Uterus (tissue), 4 donors: ENCODE results near the gene CASZ1. TPM values are rescaled to one million over a fixed set of nuclear protein-coding genes. Genes with fewer than 3 reads are reported as not detected.

Source experiments
- DNase-seq, 2 donors: peaks; one replicate each; pipeline ENCODE4 v3.0.0-alpha.2; 2019 to 2020
- H3K27ac ChIP-seq, 2 donors: fragments of 200-600 bp; sonication (generic); 1 replicate in 1 of 2; 2 replicates in 1 of 2; pipeline ENCODE4 v1.5.1; 2016 to 2018
- H3K27me3 ChIP-seq, 2 donors: fragments of 200-600 bp; sonication (generic); one replicate each; pipeline ENCODE4 v1.5.1; 2018 to 2019; ENCODE audit warnings: control low read depth in 1 of 2
- H3K36me3 ChIP-seq, 2 donors: fragments of 200-600 bp; sonication (generic); one replicate each; pipeline ENCODE4 v1.5.1; 2019; ENCODE audit warnings: control low read depth in 1 of 2
- H3K4me1 ChIP-seq, 2 donors: fragments of 200-600 bp; sonication (generic); one replicate each; pipeline ENCODE4 v1.5.1; 2018 to 2019; ENCODE audit warnings: control low read depth in 1 of 2
- H3K4me3 ChIP-seq, 2 donors: fragments of 200-600 bp; sonication (generic); 1 replicate in 1 of 2; 2 replicates in 1 of 2; pipeline ENCODE4 v1.5.1; 2018 to 2019; ENCODE audit warnings: mild to moderate bottlenecking in 1 of 2
- H3K9me3 ChIP-seq, 2 donors: fragments of 200-600 bp; sonication (generic); one replicate each; pipeline ENCODE4 v1.5.1; 2019; ENCODE audit warnings: control low read depth in 1 of 2
- POLR2A ChIP-seq, 2 donors: fragments of 450-650 bp; IDR thresholded peaks; one replicate each; pipeline ENCODE4 v1.6.1; 2016; ENCODE audit warnings: antibody characterized with exemption in 2 of 2, mild to moderate bottlenecking in 1 of 2, moderate library complexity in 1 of 2
- intact Hi-C: fragments of 100-400 bp; cut with DNase I; formaldehyde crosslinking; loops from one replicate; pipeline ENCODE4 v1.15.1; 2023; ENCODE audit warnings: low total_unique reads
- total RNA-seq, 4 donors: library from RNA; depleted of rRNA in 3 of 4; stranded (reverse); fragments of >200 nt in 3 of 4; gene quantifications; one replicate each; pipeline versions ENCODE4 v1.1.0 to v1.2.4, GENCODE V29; 2014 to 2023
- TF ChIP-seq, protein P1 (sequence below), 4 experiments: fragments of 200-600 bp in 2 of 4; fragments of 450-650 bp in 2 of 4; sonication (generic) in 2 of 4; IDR thresholded peaks; one replicate each; pipeline ENCODE4 v1.5.1; 2016 to 2019; ENCODE audit warnings: antibody characterized with exemption in 4 of 4, mild to moderate bottlenecking in 2 of 4, moderate library complexity in 1 of 4
- donor health status: DM: yes; HTN: yes; CAD: no.

The CASZ1 gene
- total RNA-seq, 4 donors from 2014 or later = 0.59 to 49.2 (median 3.9) TPM

DNA sequence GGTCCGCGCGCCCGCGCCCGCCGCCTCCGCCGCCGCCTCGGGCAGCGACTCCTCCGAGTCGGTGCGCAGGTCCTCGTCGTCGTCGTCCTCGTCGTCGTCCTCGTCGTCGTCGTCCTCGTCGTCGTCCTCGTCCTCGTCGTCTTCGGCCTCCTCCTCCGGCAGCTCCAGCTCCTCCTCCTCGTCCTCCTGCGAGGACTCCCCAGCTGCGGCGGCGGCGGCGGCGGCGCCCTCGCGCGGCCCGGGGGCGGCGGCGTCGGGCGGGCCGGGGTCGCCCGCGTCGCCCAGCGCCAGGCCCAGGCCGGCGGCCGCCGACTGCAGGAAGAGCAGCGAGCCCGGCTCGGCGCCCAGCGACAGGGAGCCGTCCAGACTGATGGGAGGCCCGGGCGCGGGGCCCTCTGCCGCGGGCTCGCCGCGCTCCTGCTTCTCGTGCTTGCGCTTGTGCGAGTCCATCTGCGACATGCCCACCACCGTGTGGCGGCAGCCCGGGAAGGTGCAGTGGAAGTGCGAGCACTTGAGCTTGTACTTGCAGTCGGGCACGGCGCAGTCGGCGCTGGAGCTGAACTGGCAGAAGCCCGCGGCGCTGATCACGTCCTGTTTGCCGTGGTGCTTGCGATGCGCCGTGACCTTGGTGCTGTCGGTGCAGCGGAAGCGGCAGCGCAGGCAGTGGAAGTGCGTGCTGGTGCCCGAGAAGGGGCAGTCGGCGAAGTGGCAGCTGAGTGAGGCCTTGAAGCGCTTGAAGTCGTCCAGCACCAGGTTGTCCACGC, 157.3 kb downstream of the CASZ1 start:
- TF ChIP-seq POLR2A (IDR thresholded peaks at IDR 0.05) = no peak
- TF ChIP-seq, protein P1, sequence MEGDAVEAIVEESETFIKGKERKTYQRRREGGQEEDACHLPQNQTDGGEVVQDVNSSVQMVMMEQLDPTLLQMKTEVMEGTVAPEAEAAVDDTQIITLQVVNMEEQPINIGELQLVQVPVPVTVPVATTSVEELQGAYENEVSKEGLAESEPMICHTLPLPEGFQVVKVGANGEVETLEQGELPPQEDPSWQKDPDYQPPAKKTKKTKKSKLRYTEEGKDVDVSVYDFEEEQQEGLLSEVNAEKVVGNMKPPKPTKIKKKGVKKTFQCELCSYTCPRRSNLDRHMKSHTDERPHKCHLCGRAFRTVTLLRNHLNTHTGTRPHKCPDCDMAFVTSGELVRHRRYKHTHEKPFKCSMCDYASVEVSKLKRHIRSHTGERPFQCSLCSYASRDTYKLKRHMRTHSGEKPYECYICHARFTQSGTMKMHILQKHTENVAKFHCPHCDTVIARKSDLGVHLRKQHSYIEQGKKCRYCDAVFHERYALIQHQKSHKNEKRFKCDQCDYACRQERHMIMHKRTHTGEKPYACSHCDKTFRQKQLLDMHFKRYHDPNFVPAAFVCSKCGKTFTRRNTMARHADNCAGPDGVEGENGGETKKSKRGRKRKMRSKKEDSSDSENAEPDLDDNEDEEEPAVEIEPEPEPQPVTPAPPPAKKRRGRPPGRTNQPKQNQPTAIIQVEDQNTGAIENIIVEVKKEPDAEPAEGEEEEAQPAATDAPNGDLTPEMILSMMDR (IDR thresholded peaks at IDR 0.05) = no peak
- H3K27me3 ChIP-seq = no peaks in the 10 kb centered on the region
- H3K9me3 ChIP-seq = no peaks in the 10 kb centered on the region
- no peak for DNase-seq
- H3K36me3 ChIP-seq = no peaks in the 10 kb centered on the region
- H3K27ac ChIP-seq = peak overlapping the region in 1 of 2 donors; percentile 83
- peak overlapping the region in 1 of 2 donors; percentile 10 for H3K4me3 ChIP-seq
- H3K4me1 ChIP-seq = peaks cover 0 to 14% of the 10 kb centered on the region in 2 donors
- intact Hi-C loops = no loop called here

DNA sequence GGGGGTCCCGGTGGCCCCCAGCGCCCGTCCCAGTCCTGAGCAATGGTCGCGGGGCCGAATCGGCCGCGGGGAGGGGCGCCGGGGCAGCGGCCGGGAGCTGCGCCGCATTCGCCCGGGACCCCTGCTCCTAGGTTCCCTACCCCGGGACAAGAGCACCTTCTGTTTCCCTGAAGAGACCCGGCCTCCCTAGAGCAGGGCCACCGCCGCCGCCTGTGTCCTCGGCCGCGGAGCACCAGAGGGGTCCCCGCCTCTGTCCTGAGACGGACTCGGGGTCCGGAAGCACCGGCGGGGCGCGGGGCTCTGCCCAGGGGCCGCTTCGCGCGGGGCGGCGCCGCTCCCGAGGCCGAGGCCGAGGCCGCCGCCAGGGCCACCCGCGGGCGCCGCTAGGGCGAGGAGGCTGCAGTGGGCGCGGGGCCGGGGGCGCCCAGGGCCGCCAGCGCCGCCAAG, 157.9 kb downstream of the CASZ1 start:
- Histone ChIP-seq H3K27ac (peak overlapping the region; percentile 77 to 83), H3K4me3 (peak overlapping the region in 1 of 2 donors; percentile 17), H3K4me1 (peaks cover 0 to 15% of the 10 kb centered on the region in 2 donors), H3K9me3 (no peaks in the 10 kb centered on the region), H3K36me3 (no peaks in the 10 kb centered on the region), H3K27me3 (no peaks in the 10 kb centered on the region)
- no peak for DNase-seq
- intact Hi-C loops = no loop called here
- TF ChIP-seq POLR2A (IDR thresholded peaks at IDR 0.05) = no peak
- TF ChIP-seq, protein P1 (IDR thresholded peaks at IDR 0.05) = no peak

DNA sequence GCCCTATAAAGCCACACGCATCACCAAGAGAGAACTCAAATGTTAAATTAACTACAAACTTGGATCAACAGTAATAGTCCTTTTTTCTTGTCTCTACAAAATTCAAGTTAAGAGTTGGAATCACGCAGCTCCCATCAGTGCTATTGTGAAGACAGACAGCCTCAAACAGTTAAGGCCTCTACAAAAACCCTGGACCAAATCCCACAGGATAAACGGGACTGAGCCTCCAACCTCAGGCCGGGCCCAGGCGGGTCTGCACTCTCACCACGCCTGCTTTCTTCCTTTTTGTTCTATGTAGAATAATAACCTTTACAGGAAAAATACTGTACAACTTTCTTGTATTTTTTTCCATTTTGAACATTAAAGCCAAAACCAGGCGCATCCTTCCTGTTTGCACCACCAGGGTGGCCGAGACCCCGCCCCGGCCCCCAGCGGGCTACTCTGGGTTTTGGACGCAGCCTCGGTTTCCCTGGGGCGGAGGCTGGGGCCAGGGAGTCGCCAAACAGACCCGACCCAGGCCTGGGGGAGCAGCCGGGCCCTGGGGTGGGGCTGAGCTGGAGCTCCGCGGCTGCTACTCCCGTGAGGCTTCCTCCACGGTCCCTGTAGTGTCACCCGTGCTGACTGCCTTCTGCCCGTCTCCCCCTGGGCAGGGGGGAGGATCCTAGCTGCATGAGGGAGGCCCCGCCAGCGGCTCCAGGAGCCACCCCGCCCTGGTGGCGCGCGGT, 158.4 kb downstream of the CASZ1 start:
- Histone ChIP-seq H3K36me3 (no peaks in the 10 kb centered on the region), H3K4me3 (peak overlapping the region in 1 of 2 donors; percentile 17), H3K27ac (peak overlapping the region; percentile 77 to 83), H3K27me3 (no peaks in the 10 kb centered on the region), H3K4me1 (peaks cover 0 to 15% of the 10 kb centered on the region in 2 donors), H3K9me3 (no peaks in the 10 kb centered on the region)
- intact Hi-C loops = no loop called here
- no peak for DNase-seq
- no peak for TF ChIP-seq POLR2A (IDR thresholded peaks at IDR 0.05)
- TF ChIP-seq, protein P1 (IDR thresholded peaks at IDR 0.05) = no peak

DNA sequence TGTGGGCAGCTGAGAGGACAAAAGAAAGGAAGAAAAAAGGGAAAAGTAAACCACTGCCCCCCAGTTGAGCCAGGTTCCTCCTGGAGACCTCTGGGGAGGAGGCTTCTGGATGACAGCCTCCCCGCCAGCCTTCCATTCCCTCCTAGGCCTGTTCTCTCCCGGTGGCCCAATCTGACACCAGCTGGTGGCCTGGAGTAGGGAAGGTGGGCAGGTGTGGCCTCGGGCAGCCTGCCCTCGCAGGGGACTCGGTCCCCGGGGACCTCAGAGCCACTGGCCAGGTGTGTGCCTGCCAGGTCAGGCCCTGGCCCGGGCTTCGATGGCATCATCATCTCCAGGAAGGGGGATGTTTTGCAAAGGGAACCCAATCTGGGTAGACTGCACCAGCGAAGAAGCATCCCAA, 159.0 kb downstream of the CASZ1 start:
- intact Hi-C loops = no loop called here
- no peaks in the 10 kb centered on the region for H3K9me3 ChIP-seq
- peak overlapping the region; percentile 77 to 83 for H3K27ac ChIP-seq
- no peaks in the 10 kb centered on the region for H3K27me3 ChIP-seq
- no peak overlapping the region for H3K4me3 ChIP-seq
- TF ChIP-seq, protein P1 (IDR thresholded peaks at IDR 0.05) = no peak
- TF ChIP-seq POLR2A (IDR thresholded peaks at IDR 0.05) = no peak
- H3K4me1 ChIP-seq = peaks cover 0 to 15% of the 10 kb centered on the region in 2 donors
- DNase-seq = no peak
- H3K36me3 ChIP-seq = no peaks in the 10 kb centered on the region

DNA sequence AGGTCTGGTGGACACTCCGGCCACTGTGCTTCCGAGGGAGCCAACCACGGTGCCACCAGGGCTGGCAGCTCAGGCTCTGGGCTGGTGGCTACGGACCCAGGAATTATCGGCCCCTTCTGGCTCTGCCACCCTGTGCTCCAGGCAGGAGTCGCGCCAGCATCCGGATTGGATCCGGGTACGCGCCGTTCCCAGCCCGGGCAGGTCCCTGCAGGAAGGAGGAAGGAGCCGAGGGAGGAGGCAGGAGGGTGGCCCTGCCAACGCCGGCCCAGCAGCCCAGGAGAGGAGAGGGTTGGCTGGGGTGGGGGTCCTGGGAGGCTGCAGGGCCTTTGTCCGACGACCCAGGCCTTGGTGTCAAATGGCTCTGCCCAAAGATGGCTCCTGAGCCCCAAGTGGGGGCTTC, 160.5 kb downstream of the CASZ1 start:
- TF ChIP-seq POLR2A (IDR thresholded peaks at IDR 0.05) = no peak
- TF ChIP-seq, protein P1 (IDR thresholded peaks at IDR 0.05) = no peak
- H3K9me3 ChIP-seq = no peaks in the 10 kb centered on the region
- H3K27me3 ChIP-seq = no peaks in the 10 kb centered on the region
- peak in 1 of 2 donors; percentile 28 for DNase-seq
- no peaks in the 10 kb centered on the region for H3K36me3 ChIP-seq
- H3K4me1 ChIP-seq = peaks cover 0 to 15% of the 10 kb centered on the region in 2 donors
- intact Hi-C loops = no loop called here
- H3K27ac ChIP-seq = peak overlapping the region; percentile 78 to 79
- H3K4me3 ChIP-seq = no peak overlapping the region
